GM18858 (cell line): ENCODE data around the gene CHD9.

ENCODE experiments used
- ATAC-seq: cut with Tn5 transposase; IDR thresholded peaks from one replicate; pipeline ENCODE4 v1.9.1; 2021; ENCODE audit not compliant: unreplicated experiment

Gene CHD9

GRCh38 chr16:53341792-53342191, 287.0 kb downstream of the CHD9 start:
- no peak for ATAC-seq

DNA sequence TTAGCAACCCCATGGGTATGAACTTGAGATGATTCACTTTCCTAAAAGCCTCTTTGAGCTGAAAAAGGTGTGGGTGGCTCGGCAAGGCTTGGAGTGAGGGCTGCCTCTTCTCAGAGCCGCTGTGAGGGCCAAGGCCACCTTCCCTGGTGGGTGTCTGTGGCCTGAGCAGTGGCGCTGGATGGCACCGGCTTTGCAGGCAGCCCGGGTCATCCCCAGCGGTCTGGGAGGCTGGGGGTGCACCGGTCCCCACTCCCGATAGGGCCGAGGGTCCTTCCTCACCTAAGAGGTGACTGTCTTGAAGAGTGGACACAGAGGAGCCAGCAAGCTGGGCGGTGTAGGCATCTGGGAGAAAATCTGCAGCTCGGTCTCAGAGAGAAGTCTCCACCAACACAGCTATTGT, 300.3 kb downstream of the CHD9 start:
- ATAC-seq = no peak

DNA sequence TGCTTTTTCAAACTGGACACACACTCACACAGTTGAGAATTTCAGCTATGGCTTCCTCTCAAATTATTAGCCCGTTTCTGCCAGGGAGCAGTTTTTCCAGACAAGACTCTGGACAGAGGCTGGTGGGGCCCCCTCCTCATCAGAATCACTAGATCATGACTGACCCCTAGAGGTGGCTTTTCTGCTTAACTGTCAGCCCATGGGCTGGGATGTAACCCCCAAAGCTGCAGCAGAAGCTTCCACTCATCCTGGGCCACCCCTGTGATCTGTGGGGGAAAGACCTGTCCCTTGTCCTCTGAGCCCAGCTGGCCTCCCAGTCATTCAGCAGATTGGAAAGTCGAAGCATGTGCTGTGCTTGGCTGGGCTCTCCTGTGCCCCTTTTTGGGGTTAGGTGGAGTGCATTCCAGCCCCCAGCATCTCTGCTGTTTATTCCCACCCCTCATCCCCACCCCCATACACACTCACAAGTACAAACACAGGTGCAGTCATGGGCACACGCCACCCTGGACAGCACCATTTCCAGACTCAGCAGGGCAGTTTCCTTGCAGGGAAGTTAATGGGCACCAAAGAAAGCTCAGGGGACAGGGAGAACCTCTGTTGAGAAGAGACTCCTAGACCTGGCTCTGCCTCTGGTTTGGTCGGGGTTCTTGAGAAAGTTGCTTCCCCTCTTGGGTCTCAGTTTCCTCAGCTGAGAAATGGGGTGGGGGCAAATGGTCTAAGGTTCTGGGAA, 301.9 kb downstream of the CHD9 start:
- ATAC-seq = no peak

DNA sequence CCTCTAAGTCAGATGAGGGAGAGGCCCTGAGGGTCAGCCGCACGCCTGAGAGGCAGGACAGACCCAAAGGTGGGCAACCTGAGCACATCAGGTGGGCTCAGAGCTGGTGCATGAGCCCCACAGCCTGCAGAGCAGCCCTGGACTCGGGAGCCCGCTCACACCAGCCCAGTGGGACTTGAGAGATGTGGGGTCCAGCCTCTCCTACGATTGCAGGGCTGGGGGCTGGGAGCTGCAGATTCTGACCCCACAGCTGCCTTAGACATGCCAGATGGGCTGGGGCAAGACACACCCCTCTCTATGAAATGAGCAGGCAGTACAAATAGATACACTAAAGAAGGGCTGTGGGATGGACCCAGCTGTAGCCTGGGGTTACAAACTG, 302.4 kb downstream of the CHD9 start:
- no peak for ATAC-seq

GRCh38 chr16:53357955-53358354, 303.2 kb downstream of the CHD9 start:
- ATAC-seq = no peak

DNA sequence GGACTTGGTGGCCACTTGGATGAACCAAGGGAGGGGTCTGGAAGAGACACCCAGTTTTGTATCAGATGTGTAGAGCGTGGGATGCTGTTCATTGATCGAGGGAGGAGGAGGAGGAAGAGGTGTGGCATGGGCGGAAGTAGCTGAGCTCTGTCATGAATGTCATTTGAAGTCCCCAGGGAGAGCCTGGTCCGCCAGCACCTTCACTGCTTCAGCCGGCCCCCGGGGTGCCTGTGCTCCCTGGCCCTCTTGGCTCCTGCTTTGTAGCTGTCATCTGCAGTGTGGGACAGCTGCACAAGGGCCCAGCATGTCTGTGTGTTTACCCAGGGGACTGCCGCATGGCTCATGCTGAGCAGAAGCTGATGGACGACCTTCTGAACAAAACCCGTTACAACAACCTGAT, 304.1 kb downstream of the CHD9 start:
- no peak for ATAC-seq

DNA sequence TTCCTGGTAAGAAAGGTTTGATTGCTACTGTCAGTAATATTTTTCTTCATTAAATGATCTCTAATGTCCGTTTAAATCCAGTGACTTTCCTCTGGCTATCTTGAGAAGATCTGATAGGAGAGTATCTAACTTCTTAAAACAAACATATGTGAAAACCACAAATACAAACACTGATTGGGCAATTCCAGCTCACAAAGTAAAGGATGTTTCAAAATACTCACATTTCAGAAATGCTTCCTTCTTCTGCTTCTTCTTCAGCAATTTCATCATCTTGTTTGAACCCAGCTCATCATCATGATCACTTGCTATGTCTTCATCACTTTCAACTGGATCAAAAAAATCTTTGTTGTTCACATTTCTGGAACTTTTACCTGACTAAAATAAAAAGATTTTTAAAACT, 315.1 kb downstream of the CHD9 start:
- no peak for ATAC-seq

GRCh38 chr16:53370827-53371226, 316.0 kb downstream of the CHD9 start:
- no peak for ATAC-seq

- ATAC-seq = peak; percentile 62
Measured at GRCh38 chr16:53372992-53373871, 318.4 kb downstream of the CHD9 start.

GRCh38 chr16:53374800-53375199, 320.0 kb downstream of the CHD9 start:
- no peak for ATAC-seq

- ATAC-seq = no peak
Measured at GRCh38 chr16:53378138-53378537, 323.3 kb downstream of the CHD9 start.
